Endothelial cell of umbilical vein (primary cell): ENCODE measurements around the gene MPIG6B. TPM values are rescaled to one million over a fixed set of nuclear protein-coding genes. Genes with fewer than 3 reads are reported as not detected.

Experiments used
- BruUV-seq: library from RNA; stranded (reverse); fragments of 400-500 nt; replicated peaks from 2 replicates; lab custom pipeline; 2021; lab: Mats Ljungman, UMichigan
- CTCF ChIA-PET: fragments of 300-600, 350-600 bp; sonication (Branson Sonifier 250); formaldehyde crosslinking; loops from one replicate; lab custom pipeline; 2021; ENCODE audit warnings: antibody characterized with exemption, inconsistent platforms; lab: Charles Lee
- POLR2A ChIA-PET: fragments of 300-600, 350-600 bp; sonication (Branson Sonifier 250); formaldehyde crosslinking; loops from one replicate; lab custom pipeline; 2021; ENCODE audit warnings: antibody characterized with exemption, inconsistent platforms; lab: Charles Lee
- DNase-seq: peaks from one replicate; pipeline ENCODE4 v3.0.0-alpha.2; 2011; ENCODE audit warnings: low read depth, low spot score
- FAIRE-seq: peaks from 2 replicates; lab custom pipeline; 2011; peaks lifted over from hg19 to GRCh38; lab: Jason Lieb, UNC
- H2AFZ ChIP-seq: 2 replicates; pipeline ENCODE4 v1.6.0; 2012; ENCODE audit warnings: low read depth, low read length, control low read depth, inconsistent platforms
- H3K27ac ChIP-seq: 2 replicates; pipeline ENCODE4 v1.5.1; 2011; ENCODE audit warnings: low read depth, mild to moderate bottlenecking, control low read depth, low read length, moderate library complexity; ENCODE audit not compliant: insufficient read depth
- H3K27me3 ChIP-seq, 2 experiments: 2 replicates each; pipeline versions ENCODE4 v1.6.0 to v1.6.1; 2011; ENCODE audit warnings: low read length in 2 of 2, mixed read lengths in 1 of 2; ENCODE audit not compliant: control insufficient read depth in 2 of 2, insufficient read depth in 2 of 2
- H3K36me3 ChIP-seq, 2 experiments: 2 replicates in 1 of 2; 3 replicates in 1 of 2; pipeline ENCODE4 v1.5.1; 2011; ENCODE audit warnings: low read length in 2 of 2, mild to moderate bottlenecking in 1 of 2, moderate library complexity in 1 of 2; ENCODE audit not compliant: control insufficient read depth in 2 of 2, insufficient read depth in 2 of 2; ENCODE audit errors: extremely low read depth in 1 of 2
- H3K4me1 ChIP-seq: 3 replicates; pipeline ENCODE4 v1.5.1; 2011; ENCODE audit warnings: mild to moderate bottlenecking, low read length; ENCODE audit not compliant: control insufficient read depth, insufficient read depth; ENCODE audit errors: extremely low read depth
- H3K4me2 ChIP-seq: 2 replicates; pipeline ENCODE4 v1.6.1; 2011; ENCODE audit warnings: low read length, control low read depth, mixed read lengths; ENCODE audit not compliant: insufficient read depth
- H3K4me3 ChIP-seq, 3 experiments: fragments of 200-600 bp in 1 of 3; sonication (generic), shearing (Covaris generic) in 1 of 3; replicated peaks in 1 of 3; 2 replicates each; pipeline ENCODE4 v1.5.1; 2011 to 2016; ENCODE audit warnings: control low read depth in 3 of 3, low read length in 3 of 3, mild to moderate bottlenecking in 2 of 3, inconsistent platforms in 1 of 3, low read depth in 1 of 3, moderate library complexity in 1 of 3; ENCODE audit not compliant: insufficient read depth in 1 of 3
- H3K79me2 ChIP-seq: 2 replicates; pipeline ENCODE4 v1.6.0; 2012; ENCODE audit warnings: low read length, inconsistent platforms; ENCODE audit not compliant: control insufficient read depth, insufficient read depth
- H3K9ac ChIP-seq: replicated peaks from 2 replicates; pipeline ENCODE3; 2011; ENCODE audit warnings: low read length, control low read depth; ENCODE audit not compliant: insufficient read depth; ENCODE audit errors: extremely low read depth
- H3K9me1 ChIP-seq: replicated peaks from 3 replicates; pipeline ENCODE4 v1.6.0; 2011; ENCODE audit warnings: mild to moderate bottlenecking, low read length; ENCODE audit not compliant: control insufficient read depth, insufficient read depth; ENCODE audit errors: extremely low read depth
- H3K9me3 ChIP-seq: replicated peaks from 2 replicates; pipeline ENCODE4 v1.5.1; 2012; ENCODE audit warnings: low read length, inconsistent platforms; ENCODE audit not compliant: control insufficient read depth, insufficient read depth
- H4K20me1 ChIP-seq: replicated peaks from 2 replicates; pipeline ENCODE3; 2011; ENCODE audit warnings: mild to moderate bottlenecking, low read length; ENCODE audit not compliant: control insufficient read depth, insufficient read depth; ENCODE audit errors: extremely low read depth
- CTCF ChIP-seq, 2 donors: IDR thresholded peaks; 1 replicate in 1 of 2; 2 replicates in 1 of 2; pipeline ENCODE4 v1.5.1; 2011; ENCODE audit warnings: low read length in 2 of 2, mild to moderate bottlenecking in 2 of 2, moderate library complexity in 2 of 2, control low read depth in 1 of 2, inconsistent platforms in 1 of 2, low read depth in 1 of 2; ENCODE audit not compliant: insufficient read depth in 1 of 2; ENCODE audit errors: extremely low read depth in 1 of 2
- EZH2 ChIP-seq: IDR thresholded peaks from 2 replicates; pipeline ENCODE4 v1.6.1; 2012; ENCODE audit warnings: borderline replicate concordance, low read depth, mild to moderate bottlenecking, moderate library complexity, low read length, inconsistent platforms; ENCODE audit not compliant: severe bottlenecking
- FOS ChIP-seq: IDR thresholded peaks from 2 replicates; pipeline ENCODE4 v1.6.1; 2011; ENCODE audit warnings: mild to moderate bottlenecking, low read length, moderate library complexity, borderline replicate concordance; ENCODE audit not compliant: insufficient read depth
- GATA2 ChIP-seq: IDR thresholded peaks from 2 replicates; pipeline ENCODE4 v1.7.0; 2011; ENCODE audit warnings: low read depth, mild to moderate bottlenecking, moderate library complexity, mixed read lengths, low read length; ENCODE audit not compliant: insufficient read length, insufficient read depth
- JUN ChIP-seq: IDR thresholded peaks from 2 replicates; pipeline ENCODE4 v1.6.1; 2011; ENCODE audit warnings: borderline replicate concordance, low read depth; ENCODE audit not compliant: insufficient read length, insufficient read depth
- MAX ChIP-seq: IDR thresholded peaks from 2 replicates; pipeline ENCODE4 v1.6.1; 2011; ENCODE audit not compliant: insufficient read depth, insufficient read length
- MYC ChIP-seq: IDR thresholded peaks from one replicate; pipeline ENCODE4 v1.6.1; 2011; ENCODE audit warnings: mild to moderate bottlenecking, low read depth, low read length
- POLR2A ChIP-seq: IDR thresholded peaks from 2 replicates; pipeline ENCODE4 v1.6.1; 2012; ENCODE audit warnings: low read depth, mild to moderate bottlenecking, control low read depth, low read length
- POLR2AphosphoS5 ChIP-seq: IDR thresholded peaks from 2 replicates; pipeline ENCODE4 v1.6.1; 2012; ENCODE audit warnings: low read depth, mild to moderate bottlenecking, control low read depth, low read length, moderate library complexity; ENCODE audit not compliant: insufficient read depth
- dilution Hi-C: fragments of 300-500 bp; cut with MboI; formaldehyde crosslinking; loops from one replicate; pipeline ENCODE4 v1.15.0; 2019; ENCODE audit warnings: low sequenced_read_pairs; ENCODE audit not compliant: extremely low pct_ligation_motif_present
- intact Hi-C: fragments of 100-400 bp; cut with micrococcal nuclease; formaldehyde crosslinking; loops from one replicate; pipeline ENCODE4 v1.10.0; 2022
- polyA plus RNA-seq, 4 experiments: library from polyadenylated mRNA; depleted of rRNA in 3 of 4; stranded (reverse) in 3 of 4; unstranded in 1 of 4; fragments of >200 nt; gene quantifications; 2 replicates each; pipeline versions ENCODE4 v1.2.1 to v1.2.3, GENCODE V29; 2011 to 2012; ENCODE audit warnings: missing spikeins in 1 of 4
- total RNA-seq: library from RNA; stranded (reverse); gene quantifications from 2 replicates; pipeline ENCODE4 v1.2.3, GENCODE V29; 2021

The MPIG6B gene
- total and polyA plus RNA-seq, 2 donors (not counting 3 experiments of a cell fraction or from before 2014, with no cell fraction given) = not detected

- intact Hi-C loops (no loop called here), dilution Hi-C loops (no loop called here)
- Histone ChIP-seq H3K4me1 (no peaks in the 10 kb centered on the region), H3K9ac (no peak overlapping the region), H3K36me3 (peaks cover 2% of the 10 kb centered on the region in 2 experiments), H3K9me1 (no peaks in the 10 kb centered on the region), H3K4me2 (no peak overlapping the region), H4K20me1 (no peaks in the 10 kb centered on the region), H3K27me3 (no peaks in the 10 kb centered on the region), H2AFZ (no peak overlapping the region), H3K4me3 (no peak overlapping the region), H3K27ac (no peak overlapping the region), H3K9me3 (no peaks in the 10 kb centered on the region), H3K79me2 (no peaks in the 10 kb centered on the region)
- FAIRE-seq (no peak), DNase-seq (no peak)
- BruUV-seq = no TSS peak
- ChIA-PET CTCF (interaction anchor here (1.0 kb wide), 1 partner anchor 9 kb away, joined by 3 read pairs; no protein-coding TSS in a partner anchor), POLR2A (no interaction called here)
- TF ChIP-seq MAX = no peak
- no peak for TF ChIP-seq POLR2A
- no peak for TF ChIP-seq MYC
- TF ChIP-seq GATA2 = no peak
- no peak for TF ChIP-seq EZH2
- TF ChIP-seq CTCF (IDR thresholded peaks at IDR 0.05; ENCODE audit: extremely low read depth in 1 of 2, insufficient read depth in 1 of 2, low read depth in 1 of 2, low read length in 2 of 2) = no peak
- TF ChIP-seq JUN = no peak
- no peak for TF ChIP-seq FOS
- TF ChIP-seq POLR2AphosphoS5 = no peak
These were observed 37.6 kb downstream of the MPIG6B start for GRCh38 chr6:31760790-31761189.
